Astrocyte of the cerebellum (primary cell): ENCODE results near the gene KCNC2.
A peak's percentile ranks its signal among the peaks of the same experiment; 100 is the strongest.
"Not testable (repeated sequence)": the region's sequence is repeated elsewhere in the genome, so short reads cannot be mapped to it uniquely, and the experiment has no call there.

Experiments
- DNase-seq: peaks from one replicate; pipeline ENCODE4 v3.0.0-alpha.2; 2011; ENCODE audit warnings: low read depth
- H3K4me3 ChIP-seq: 2 replicates; pipeline ENCODE4 v1.5.1; 2011; ENCODE audit warnings: mild to moderate bottlenecking, low read depth, low read length, moderate library complexity
- in situ Hi-C: cut with HindIII; loops from 2 replicates; pipeline ENCODE4 v1.10.0; 2017; ENCODE audit warnings: low sequenced_read_pairs
- TF ChIP-seq, protein P1 (sequence below): IDR thresholded peaks from 2 replicates; pipeline ENCODE4 v1.5.1; 2012; ENCODE audit warnings: low read length, low read depth, moderate library complexity, mild to moderate bottlenecking; ENCODE audit errors: missing control alignments

Gene KCNC2

GRCh38 chr12:75194250-75194649, 15.4 kb downstream of the KCNC2 start:
- DNase-seq = no peak
- TF ChIP-seq, protein P1, sequence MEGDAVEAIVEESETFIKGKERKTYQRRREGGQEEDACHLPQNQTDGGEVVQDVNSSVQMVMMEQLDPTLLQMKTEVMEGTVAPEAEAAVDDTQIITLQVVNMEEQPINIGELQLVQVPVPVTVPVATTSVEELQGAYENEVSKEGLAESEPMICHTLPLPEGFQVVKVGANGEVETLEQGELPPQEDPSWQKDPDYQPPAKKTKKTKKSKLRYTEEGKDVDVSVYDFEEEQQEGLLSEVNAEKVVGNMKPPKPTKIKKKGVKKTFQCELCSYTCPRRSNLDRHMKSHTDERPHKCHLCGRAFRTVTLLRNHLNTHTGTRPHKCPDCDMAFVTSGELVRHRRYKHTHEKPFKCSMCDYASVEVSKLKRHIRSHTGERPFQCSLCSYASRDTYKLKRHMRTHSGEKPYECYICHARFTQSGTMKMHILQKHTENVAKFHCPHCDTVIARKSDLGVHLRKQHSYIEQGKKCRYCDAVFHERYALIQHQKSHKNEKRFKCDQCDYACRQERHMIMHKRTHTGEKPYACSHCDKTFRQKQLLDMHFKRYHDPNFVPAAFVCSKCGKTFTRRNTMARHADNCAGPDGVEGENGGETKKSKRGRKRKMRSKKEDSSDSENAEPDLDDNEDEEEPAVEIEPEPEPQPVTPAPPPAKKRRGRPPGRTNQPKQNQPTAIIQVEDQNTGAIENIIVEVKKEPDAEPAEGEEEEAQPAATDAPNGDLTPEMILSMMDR = no peak
- H3K4me3 ChIP-seq = no peak overlapping the region
- in situ Hi-C loops = no loop called here

DNA sequence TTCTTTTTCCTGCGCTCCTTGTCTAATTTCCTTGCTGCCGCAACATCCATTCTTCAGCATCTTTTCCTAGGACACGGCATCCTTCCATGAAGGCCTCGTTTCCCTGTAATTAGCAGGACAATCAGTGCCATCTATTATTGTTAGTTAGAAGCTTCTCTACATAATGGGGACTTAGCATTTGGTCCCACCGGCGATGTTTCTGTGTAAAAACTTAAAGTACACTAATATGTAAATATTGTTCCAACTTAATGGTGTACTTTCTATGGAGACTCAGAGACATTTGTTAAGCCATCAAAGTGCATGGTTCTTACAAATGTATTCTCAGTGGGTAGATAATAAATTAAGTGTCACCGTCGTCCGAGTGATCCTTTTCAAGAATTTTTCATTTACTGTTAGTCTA, 17.4 kb downstream of the KCNC2 start:
- in situ Hi-C loops = no loop called here
- no peak overlapping the region for H3K4me3 ChIP-seq
- TF ChIP-seq, protein P1 = no peak
- DNase-seq = no peak

- no peak overlapping the region for H3K4me3 ChIP-seq
- no peak for DNase-seq
- in situ Hi-C loops = no loop called here
- TF ChIP-seq, protein P1 = no peak
These were observed 18.8 kb downstream of the KCNC2 start for GRCh38 chr12:75190846-75191245.

- H3K4me3 ChIP-seq, in situ Hi-C loops, DNase-seq: not testable (repeated sequence)
These were observed 23.8 kb downstream of the KCNC2 start for GRCh38 chr12:75185881-75186280.

GRCh38 chr12:75184516-75184915, 25.1 kb downstream of the KCNC2 start:
- no peak overlapping the region for H3K4me3 ChIP-seq
- DNase-seq = no peak
- TF ChIP-seq, protein P1 = no peak
- in situ Hi-C loops = no loop called here

- TF ChIP-seq, protein P1 = no peak
- H3K4me3 ChIP-seq = no peak overlapping the region
- DNase-seq = no peak
- in situ Hi-C loops = no loop called here
These were observed 25.7 kb downstream of the KCNC2 start for GRCh38 chr12:75183967-75184366.

DNA sequence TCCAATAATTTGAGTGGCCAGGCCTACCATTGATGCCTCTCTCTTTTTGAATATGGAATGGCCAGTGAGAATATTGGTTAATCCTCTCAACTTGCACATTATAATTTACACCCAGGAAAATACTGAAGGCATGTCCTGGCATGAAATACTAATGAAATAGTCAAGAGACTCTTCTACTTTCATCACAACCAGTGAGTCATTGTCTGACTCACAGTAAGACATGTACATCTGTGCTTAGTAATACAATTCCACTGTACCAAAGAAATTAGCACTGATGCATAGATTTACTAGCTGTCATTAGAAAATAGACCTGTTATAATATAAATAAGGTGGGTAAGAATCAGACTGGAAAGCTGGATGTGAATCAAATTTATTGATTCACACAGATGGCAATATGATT, 31.6 kb downstream of the KCNC2 start:
- in situ Hi-C loops = no loop called here
- TF ChIP-seq, protein P1 = no peak
- no peak overlapping the region for H3K4me3 ChIP-seq
- peak; percentile 69 for DNase-seq
